ENCODE measurements around the gene TSBP1.

DNA sequence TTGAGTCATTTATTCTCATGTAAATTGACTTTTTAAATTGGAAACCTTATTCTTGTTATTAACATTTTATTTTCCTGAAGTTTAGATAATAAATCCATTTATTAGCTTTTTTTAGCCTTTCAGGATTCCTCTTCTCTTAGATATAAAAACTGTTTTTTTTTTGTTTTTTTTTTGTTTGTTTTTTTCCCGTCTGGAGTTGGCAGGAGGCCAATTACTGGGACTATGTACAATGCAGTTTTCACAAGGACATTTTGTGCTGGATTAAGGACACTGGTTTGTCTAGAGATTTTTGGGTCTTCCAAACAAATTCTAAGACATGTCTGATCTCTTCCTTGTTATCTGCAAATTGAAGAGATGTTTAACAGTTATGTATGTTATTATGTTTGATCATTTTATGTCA, 34.0 kb upstream of the TSBP1 start:
- TF ChIP-seq, protein P1, sequence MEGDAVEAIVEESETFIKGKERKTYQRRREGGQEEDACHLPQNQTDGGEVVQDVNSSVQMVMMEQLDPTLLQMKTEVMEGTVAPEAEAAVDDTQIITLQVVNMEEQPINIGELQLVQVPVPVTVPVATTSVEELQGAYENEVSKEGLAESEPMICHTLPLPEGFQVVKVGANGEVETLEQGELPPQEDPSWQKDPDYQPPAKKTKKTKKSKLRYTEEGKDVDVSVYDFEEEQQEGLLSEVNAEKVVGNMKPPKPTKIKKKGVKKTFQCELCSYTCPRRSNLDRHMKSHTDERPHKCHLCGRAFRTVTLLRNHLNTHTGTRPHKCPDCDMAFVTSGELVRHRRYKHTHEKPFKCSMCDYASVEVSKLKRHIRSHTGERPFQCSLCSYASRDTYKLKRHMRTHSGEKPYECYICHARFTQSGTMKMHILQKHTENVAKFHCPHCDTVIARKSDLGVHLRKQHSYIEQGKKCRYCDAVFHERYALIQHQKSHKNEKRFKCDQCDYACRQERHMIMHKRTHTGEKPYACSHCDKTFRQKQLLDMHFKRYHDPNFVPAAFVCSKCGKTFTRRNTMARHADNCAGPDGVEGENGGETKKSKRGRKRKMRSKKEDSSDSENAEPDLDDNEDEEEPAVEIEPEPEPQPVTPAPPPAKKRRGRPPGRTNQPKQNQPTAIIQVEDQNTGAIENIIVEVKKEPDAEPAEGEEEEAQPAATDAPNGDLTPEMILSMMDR (conservative IDR thresholded peaks at IDR 0.05 in 1 of 2, IDR thresholded peaks at IDR 0.05 in 1 of 2; ENCODE audit: extremely low read depth in 1 of 2, insufficient read depth in 1 of 2, low read depth in 1 of 2, low read length in 2 of 2), result no peak
- TF ChIP-seq EZH2 (IDR thresholded peaks at IDR 0.05; ENCODE audit: borderline replicate concordance, low read length), result no peak
